Parathyroid adenoma (tissue), 2 donors: ENCODE results near the gene NUP85.
"Not testable (repeated sequence)": the region's sequence is repeated elsewhere in the genome, so short reads cannot be mapped to it uniquely, and the experiment has no call there.

Source experiments
- H2AFZ ChIP-seq: fragments of 300-600 bp; sonication (generic); one replicate; pipeline ENCODE4 v1.7.0; 2017; ENCODE audit warnings: antibody characterized with exemption, mild to moderate bottlenecking
- H3K27ac ChIP-seq: fragments of 300-600 bp; sonication (generic); one replicate; pipeline ENCODE4 v1.7.0; 2017
- H3K27me3 ChIP-seq: fragments of 300-600 bp; sonication (generic); one replicate; pipeline ENCODE4 v1.7.0; 2017; ENCODE audit warnings: low read length; ENCODE audit not compliant: control insufficient read depth, insufficient read depth
- H3K36me3 ChIP-seq: fragments of 300-600 bp; sonication (generic); one replicate; pipeline ENCODE4 v1.7.0; 2017; ENCODE audit warnings: low read length; ENCODE audit not compliant: control insufficient read depth, insufficient read depth
- H3K4me1 ChIP-seq: fragments of 300-600 bp; sonication (generic); one replicate; pipeline ENCODE4 v1.7.0; 2017; ENCODE audit warnings: control low read depth
- H3K4me2 ChIP-seq: fragments of 300-600 bp; sonication (generic); one replicate; pipeline ENCODE4 v1.7.0; 2017; ENCODE audit warnings: low read length
- H3K4me3 ChIP-seq: fragments of 300-600 bp; sonication (generic); one replicate; pipeline ENCODE4 v1.7.0; 2017; ENCODE audit warnings: low read depth, low read length
- H3K79me2 ChIP-seq: fragments of 300-600 bp; sonication (generic); one replicate; pipeline ENCODE4 v1.7.0; 2017; ENCODE audit warnings: control low read depth
- H3K9ac ChIP-seq: fragments of 300-600 bp; sonication (generic); one replicate; pipeline ENCODE4 v1.7.0; 2017; ENCODE audit warnings: mild to moderate bottlenecking
- H3K9me3 ChIP-seq: fragments of 300-600 bp; sonication (generic); one replicate; pipeline ENCODE4 v1.7.0; 2017; ENCODE audit warnings: low read length; ENCODE audit not compliant: control insufficient read depth
- TF ChIP-seq, protein P1 (sequence below): fragments of 300-600 bp; sonication (generic); IDR thresholded peaks from one replicate; pipeline ENCODE4 v1.7.0; 2017; ENCODE audit warnings: antibody characterized with exemption, mild to moderate bottlenecking
- donor health status: primary hyperparathyroidism.

NUP85 gene

DNA sequence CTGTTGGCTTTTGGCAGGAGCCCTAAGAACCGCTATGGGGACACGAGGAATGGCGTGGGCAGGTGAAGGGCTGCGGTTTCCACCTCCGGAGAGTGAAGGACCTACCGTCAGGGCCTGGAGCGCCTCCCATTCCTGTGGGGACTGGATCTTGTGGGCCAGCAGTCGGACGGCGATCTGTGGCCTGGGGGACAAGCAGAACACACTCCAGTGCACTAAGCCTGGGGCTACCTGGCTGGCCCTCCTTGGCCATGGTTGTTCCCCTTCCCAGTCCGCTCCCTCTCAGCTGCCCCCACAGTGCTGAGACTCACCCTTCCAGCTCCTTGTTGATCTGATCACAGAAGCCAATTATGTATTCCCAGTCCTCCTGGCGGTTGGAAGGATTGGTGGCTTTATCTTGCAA lies 40.9 kb downstream of the NUP85 start:
- no peak overlapping the region for H2AFZ ChIP-seq
- no peak overlapping the region for H3K9ac ChIP-seq
- H3K4me1 ChIP-seq: no peaks in the 10 kb centered on the region
- H3K27ac ChIP-seq: no peak overlapping the region
- no peak overlapping the region for H3K4me2 ChIP-seq
- no peak overlapping the region for H3K4me3 ChIP-seq
- H3K36me3 ChIP-seq: no peaks in the 10 kb centered on the region
- TF ChIP-seq, protein P1, sequence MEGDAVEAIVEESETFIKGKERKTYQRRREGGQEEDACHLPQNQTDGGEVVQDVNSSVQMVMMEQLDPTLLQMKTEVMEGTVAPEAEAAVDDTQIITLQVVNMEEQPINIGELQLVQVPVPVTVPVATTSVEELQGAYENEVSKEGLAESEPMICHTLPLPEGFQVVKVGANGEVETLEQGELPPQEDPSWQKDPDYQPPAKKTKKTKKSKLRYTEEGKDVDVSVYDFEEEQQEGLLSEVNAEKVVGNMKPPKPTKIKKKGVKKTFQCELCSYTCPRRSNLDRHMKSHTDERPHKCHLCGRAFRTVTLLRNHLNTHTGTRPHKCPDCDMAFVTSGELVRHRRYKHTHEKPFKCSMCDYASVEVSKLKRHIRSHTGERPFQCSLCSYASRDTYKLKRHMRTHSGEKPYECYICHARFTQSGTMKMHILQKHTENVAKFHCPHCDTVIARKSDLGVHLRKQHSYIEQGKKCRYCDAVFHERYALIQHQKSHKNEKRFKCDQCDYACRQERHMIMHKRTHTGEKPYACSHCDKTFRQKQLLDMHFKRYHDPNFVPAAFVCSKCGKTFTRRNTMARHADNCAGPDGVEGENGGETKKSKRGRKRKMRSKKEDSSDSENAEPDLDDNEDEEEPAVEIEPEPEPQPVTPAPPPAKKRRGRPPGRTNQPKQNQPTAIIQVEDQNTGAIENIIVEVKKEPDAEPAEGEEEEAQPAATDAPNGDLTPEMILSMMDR: no peak
- no peaks in the 10 kb centered on the region for H3K9me3 ChIP-seq
- no peaks in the 10 kb centered on the region for H3K27me3 ChIP-seq
- peaks cover 10% of the 10 kb centered on the region for H3K79me2 ChIP-seq

DNA sequence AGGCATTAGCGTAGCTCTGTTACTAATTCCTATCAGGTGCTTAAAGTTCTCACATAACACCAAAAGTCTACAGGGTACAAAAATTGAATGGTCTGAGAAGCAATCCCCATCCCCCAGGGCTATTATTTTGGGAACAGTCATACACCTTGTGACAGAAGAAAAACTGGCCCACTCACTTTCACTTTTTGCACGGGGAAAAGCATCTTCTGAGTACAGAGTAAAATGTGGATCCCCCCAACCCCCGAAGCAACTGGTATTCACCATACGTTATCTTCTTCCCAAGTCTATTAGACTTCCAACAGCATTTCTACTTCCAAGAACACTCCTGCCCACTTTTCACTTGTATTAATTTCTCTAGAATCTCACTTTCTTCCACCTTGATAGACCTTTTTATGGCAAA lies 44.1 kb downstream of the NUP85 start:
- no peaks in the 10 kb centered on the region for H3K4me1 ChIP-seq
- H2AFZ ChIP-seq: no peak overlapping the region
- no peaks in the 10 kb centered on the region for H3K36me3 ChIP-seq
- peaks cover 26% of the 10 kb centered on the region for H3K79me2 ChIP-seq
- no peak overlapping the region for H3K4me3 ChIP-seq
- no peaks in the 10 kb centered on the region for H3K27me3 ChIP-seq
- H3K9ac ChIP-seq: no peak overlapping the region
- H3K4me2 ChIP-seq: no peak overlapping the region
- H3K9me3 ChIP-seq: no peaks in the 10 kb centered on the region
- no peak overlapping the region for H3K27ac ChIP-seq
- TF ChIP-seq, protein P1: no peak

DNA sequence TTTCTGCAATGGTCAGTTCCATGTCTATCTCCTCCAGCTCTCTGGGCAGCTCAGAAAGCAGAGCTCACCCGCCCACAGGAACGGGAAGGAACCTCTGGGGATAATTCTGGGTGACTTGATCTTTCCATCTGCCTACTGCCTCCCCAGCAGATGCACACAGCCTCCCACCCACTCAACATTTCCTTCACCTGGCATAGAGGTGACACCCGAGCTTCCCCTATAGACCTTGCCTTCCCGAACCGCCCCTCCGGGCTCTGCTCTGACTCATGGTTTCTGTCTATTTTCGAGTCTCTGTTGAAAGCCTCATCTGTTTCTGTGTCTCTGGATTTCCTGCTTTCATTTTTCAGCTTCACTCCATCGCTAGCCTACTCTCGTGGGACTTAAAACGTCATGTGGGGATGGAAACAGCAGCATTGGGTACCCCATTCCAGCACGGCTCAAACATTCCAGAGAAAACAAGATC lies 44.6 kb downstream of the NUP85 start:
- Histone ChIP-seq H3K4me2 (no peak overlapping the region), H3K4me1 (no peaks in the 10 kb centered on the region), H2AFZ (no peak overlapping the region), H3K4me3 (no peak overlapping the region), H3K27ac (peak overlapping the region; percentile 11), H3K9me3 (no peaks in the 10 kb centered on the region), H3K9ac (no peak overlapping the region), H3K79me2 (peaks cover 30% of the 10 kb centered on the region), H3K27me3 (no peaks in the 10 kb centered on the region), H3K36me3 (no peaks in the 10 kb centered on the region)
- TF ChIP-seq, protein P1: no peak

DNA sequence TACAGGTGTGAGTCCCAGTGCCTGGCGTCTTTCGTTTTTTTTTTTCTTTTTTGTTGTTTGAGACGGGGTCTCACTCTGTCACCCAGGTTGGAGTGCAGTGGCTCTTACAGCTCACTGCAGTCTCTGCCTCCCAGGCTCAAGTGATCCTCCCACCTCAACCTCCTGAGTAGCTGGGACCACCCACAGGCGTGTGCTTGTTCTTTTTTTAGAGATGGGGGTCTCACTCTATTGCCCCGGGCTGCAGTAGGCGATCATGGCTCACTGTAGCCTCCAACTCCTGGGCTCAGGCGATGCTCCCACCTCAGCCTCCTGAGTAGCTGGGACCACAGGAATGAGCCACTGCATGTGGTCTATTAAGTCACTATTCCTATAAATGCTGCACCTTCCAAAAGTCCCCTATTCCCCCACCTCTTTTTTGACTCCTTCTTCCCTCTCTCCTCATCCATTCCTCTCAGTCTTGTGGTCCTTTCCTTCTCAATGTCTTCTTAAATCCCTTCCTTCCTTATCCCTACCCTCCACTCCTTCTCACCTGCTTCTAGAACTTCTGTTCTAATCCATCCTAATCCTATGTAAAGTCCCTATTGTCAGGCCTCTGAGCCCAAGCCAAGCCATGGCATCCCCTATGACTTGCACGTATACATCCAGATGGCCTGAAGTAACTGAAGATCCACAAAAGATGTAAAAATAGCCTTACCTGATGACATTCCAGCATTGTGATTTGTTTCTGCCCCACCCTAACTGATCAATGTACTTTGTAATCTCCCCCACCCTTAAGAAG lies 46.7 kb downstream of the NUP85 start:
- Histone ChIP-seq H3K27me3 (no peaks in the 10 kb centered on the region), H3K36me3 (no peaks in the 10 kb centered on the region), H3K27ac (no peak overlapping the region), H3K79me2 (peaks cover 33% of the 10 kb centered on the region), H3K4me2 (no peak overlapping the region), H3K4me1 (no peaks in the 10 kb centered on the region), H3K4me3 (no peak overlapping the region), H3K9me3 (no peaks in the 10 kb centered on the region), H3K9ac (no peak overlapping the region), H2AFZ (no peak overlapping the region)
- TF ChIP-seq, protein P1: no peak

DNA sequence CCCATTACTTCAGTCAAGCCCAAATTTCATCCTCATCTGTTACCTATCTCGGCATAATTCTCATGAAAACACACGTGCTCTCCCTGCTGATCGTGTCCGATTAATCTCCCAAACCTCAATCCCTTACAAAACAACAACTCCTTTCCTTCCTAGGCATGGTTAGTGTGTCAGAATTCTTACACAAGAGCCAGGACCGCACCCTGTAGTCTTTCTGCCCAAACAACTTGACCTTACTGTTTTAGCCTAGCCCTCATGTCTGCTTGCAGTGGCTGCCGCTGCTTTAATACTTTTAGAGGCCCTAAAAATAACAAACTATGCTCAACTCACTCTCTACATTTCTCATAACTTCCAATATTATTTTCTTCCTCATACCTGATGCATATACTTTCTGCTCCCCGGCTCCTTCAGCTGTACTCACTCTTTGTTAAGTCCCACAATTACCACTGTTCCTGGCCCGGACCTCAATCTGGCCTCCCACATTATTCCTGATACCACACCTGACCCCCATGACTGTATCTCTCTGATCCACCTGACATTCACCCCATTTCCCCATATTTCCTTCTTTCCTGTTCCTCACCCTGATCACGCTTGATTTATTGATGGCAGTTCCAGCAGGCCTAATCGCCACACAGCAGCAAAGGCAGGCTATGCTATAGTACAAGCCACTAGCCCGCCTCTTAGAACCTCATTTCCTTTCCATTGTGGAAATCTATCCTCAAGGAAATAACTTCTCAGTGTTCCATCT lies 50.6 kb downstream of the NUP85 start:
- not testable (repeated sequence) for H3K4me3 ChIP-seq, H3K9me3 ChIP-seq, H3K27ac ChIP-seq, H2AFZ ChIP-seq, H3K9ac ChIP-seq, H3K4me2 ChIP-seq, H3K36me3 ChIP-seq, H3K4me1 ChIP-seq, H3K27me3 ChIP-seq
- peaks cover 64% of the 10 kb centered on the region for H3K79me2 ChIP-seq

DNA sequence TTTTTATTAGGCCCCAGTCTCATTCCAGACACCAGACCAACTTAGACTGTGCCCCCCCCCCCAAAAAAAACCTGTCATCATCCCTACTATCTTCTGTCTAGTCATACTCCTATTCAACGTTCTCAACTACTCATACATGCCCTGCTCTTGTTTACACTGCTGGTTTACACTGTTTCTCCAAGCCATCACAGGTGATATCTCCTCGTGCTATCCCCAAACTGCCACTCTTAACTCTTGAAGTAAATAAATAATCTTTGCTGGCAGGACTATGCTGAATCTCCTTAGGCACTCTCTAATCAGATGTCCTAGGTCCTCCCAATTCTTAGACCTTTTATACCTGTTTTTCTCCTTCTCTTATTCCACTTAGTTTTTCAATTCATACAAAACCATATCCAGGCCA lies 51.7 kb downstream of the NUP85 start:
- peaks cover 63% of the 10 kb centered on the region for H3K79me2 ChIP-seq
- not testable (repeated sequence) for H3K27ac ChIP-seq

More for the DNA sequence above, 51.7 kb downstream of the NUP85 start:
- not testable (repeated sequence) for H3K36me3 ChIP-seq, H2AFZ ChIP-seq, H3K27me3 ChIP-seq, H3K4me1 ChIP-seq, H3K9me3 ChIP-seq, H3K4me2 ChIP-seq, H3K4me3 ChIP-seq, H3K9ac ChIP-seq
